ENCODE measurements around the gene FKRP.

FKRP gene

DNA sequence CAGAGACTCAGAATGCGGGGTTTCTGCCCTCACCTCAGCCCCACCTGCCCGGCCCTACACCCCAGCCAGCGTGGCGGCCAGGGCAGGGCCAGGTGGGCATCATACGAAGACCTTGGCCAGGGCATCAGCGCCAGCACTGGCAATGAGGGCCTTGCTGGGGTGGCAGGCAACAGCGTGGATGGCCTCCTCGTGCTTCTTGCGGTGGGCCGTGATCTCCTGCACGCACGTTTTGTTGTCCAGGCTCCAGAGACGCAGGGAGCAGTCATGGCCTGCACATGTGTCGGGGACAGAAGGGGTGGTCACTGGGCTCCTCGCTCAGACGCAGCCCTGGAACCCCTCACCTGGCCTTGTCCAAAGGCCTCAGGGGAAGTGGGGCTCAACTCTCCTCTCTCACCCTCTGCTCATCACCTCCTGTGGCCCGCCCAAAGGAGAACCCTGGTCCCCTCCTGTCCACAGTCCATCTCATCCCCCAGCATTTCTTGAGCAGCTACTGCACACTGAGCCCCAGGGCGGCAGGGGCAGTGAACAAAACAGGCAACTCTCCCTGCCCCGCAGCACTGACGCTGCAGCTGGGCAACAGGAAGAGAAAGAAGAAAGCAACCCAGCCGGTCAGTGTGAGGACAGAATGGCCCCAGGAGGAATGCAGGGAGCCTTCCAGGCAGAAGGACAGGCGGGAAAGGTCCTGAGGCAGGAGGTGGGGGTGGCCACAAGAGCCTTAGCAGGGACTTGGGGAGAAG, 25.2 kb upstream of the FKRP start:
- H3K27me3 ChIP-seq (ENCODE audit: insufficient read depth, low read length), result no peaks in the 10 kb centered on the region
- peaks cover 4% of the 10 kb centered on the region for H3K4me1 ChIP-seq (ENCODE audit: control insufficient read depth, insufficient read depth, low read length, unreplicated experiment)
- H2AFZ ChIP-seq (ENCODE audit: low read length, unreplicated experiment), result no peak overlapping the region
- H3K27ac ChIP-seq (ENCODE audit: low read depth, low read length), result no peak overlapping the region
- peaks cover 12% of the 10 kb centered on the region for H3K79me2 ChIP-seq (ENCODE audit: control insufficient read depth, insufficient read depth, low read length, unreplicated experiment)
- H3K36me3 ChIP-seq (ENCODE audit: insufficient read depth, low read length), result no peaks in the 10 kb centered on the region
- H3K4me3 ChIP-seq (ENCODE audit: low read depth, low read length), result no peak overlapping the region

DNA sequence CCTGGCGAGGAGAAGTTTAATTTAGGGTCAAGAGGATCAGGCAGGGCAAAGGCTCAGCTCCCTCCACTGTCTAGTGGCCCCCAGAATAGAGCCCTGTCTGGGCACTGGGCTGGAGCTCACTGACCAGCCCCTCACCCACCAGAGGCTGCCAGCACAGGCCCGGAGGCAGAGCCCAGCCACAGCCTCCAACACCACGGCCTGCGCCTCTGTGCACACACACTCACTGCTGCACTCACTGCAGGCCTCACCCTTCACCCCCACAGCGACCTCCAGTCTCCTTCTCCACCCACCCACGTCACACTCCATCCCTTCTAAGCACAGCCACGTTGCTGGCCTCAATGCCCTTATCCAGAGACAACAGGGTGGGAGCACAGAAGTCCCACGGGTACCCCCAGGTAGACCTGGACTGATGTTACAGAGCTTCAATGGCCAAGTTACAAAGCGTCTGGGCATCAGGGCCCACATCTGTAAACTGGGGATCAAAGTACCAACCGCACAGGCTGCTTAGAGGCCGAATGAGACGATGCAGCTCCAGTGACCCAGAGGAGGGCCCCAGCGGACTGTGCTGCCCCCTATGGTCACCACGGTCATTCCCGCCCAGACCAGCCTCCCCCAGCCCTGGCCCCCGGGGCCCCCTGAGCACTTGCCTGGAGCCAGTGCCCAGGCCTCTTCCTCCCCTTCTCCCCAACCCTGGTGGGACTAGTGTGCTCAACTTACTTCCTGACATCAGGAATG, 24.4 kb upstream of the FKRP start:
- Histone ChIP-seq H3K4me3 (ENCODE audit: low read depth, low read length) (no peak overlapping the region), H3K36me3 (ENCODE audit: insufficient read depth, low read length) (no peaks in the 10 kb centered on the region)

DNA sequence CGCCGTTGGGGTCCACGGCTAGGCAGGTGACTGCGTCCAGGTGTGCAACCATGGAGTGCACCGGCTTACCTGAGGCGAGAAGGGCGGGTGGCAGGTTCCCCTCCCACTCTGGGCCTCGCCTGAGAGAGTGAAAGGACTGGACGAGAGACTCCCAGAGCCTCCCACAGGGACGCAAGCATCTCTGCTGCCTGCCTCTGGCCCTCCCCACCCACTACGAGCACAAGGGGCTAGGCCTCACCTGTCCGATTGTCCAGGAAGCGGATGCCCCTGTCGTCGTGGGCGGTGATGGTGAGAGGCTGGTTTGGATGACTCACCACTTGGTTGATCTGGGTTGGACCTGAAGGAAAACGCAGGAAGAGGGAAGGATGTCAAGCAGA, 23.9 kb upstream of the FKRP start:
- Histone ChIP-seq H3K36me3 (ENCODE audit: insufficient read depth, low read length) (no peaks in the 10 kb centered on the region), H3K79me2 (ENCODE audit: control insufficient read depth, insufficient read depth, low read length, unreplicated experiment) (no peaks in the 10 kb centered on the region), H3K27me3 (ENCODE audit: insufficient read depth, low read length) (no peaks in the 10 kb centered on the region), H3K4me1 (ENCODE audit: control insufficient read depth, insufficient read depth, low read length, unreplicated experiment) (peaks cover 3% of the 10 kb centered on the region), H3K4me3 (ENCODE audit: low read depth, low read length) (no peak overlapping the region), H3K27ac (ENCODE audit: low read depth, low read length) (no peak overlapping the region), H2AFZ (ENCODE audit: low read length, unreplicated experiment) (no peak overlapping the region)

More for the DNA sequence above, 24.4 kb upstream of the FKRP start:
- no peak overlapping the region for H2AFZ ChIP-seq (ENCODE audit: low read length, unreplicated experiment)
- H3K4me1 ChIP-seq (ENCODE audit: control insufficient read depth, insufficient read depth, low read length, unreplicated experiment), result peaks cover 3% of the 10 kb centered on the region
- H3K27ac ChIP-seq (ENCODE audit: low read depth, low read length), result no peak overlapping the region
- peaks cover 4% of the 10 kb centered on the region for H3K79me2 ChIP-seq (ENCODE audit: control insufficient read depth, insufficient read depth, low read length, unreplicated experiment)
- H3K27me3 ChIP-seq (ENCODE audit: insufficient read depth, low read length), result no peaks in the 10 kb centered on the region

DNA sequence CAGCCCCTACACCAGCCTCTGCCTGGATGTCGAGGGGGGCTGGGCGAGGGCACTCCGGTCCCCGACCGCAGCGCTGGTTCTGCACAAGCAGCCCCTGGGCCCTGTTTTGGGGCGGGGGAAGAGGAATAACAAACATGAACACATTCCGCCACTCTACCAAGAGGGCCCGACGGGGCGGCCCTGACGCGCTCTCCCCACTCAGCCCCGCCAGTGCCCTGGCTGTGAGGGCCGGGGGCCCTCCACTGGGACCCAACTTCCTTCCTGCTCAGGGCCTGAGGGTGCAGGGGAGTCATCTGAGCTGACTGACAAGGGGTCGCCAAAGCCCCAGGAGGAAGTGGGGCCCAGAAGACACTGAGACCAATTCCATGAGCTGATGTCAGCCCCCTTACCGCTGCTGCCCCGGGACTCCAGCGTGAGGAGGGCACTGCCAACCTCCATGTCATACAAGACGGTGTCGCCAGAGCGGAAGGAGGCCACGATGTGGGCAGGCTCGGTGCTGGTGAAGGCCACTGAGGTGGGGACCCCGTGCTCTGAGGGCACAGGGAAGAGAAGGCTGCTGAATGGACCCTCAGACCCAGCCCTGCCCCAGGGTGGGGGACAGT, 23.3 kb upstream of the FKRP start:
- no peak overlapping the region for H3K4me3 ChIP-seq (ENCODE audit: low read depth, low read length)
- H3K27ac ChIP-seq (ENCODE audit: low read depth, low read length), result no peak overlapping the region
- no peaks in the 10 kb centered on the region for H3K79me2 ChIP-seq (ENCODE audit: control insufficient read depth, insufficient read depth, low read length, unreplicated experiment)
- peaks cover 3% of the 10 kb centered on the region for H3K4me1 ChIP-seq (ENCODE audit: control insufficient read depth, insufficient read depth, low read length, unreplicated experiment)
- no peak overlapping the region for H2AFZ ChIP-seq (ENCODE audit: low read length, unreplicated experiment)
- H3K27me3 ChIP-seq (ENCODE audit: insufficient read depth, low read length), result no peaks in the 10 kb centered on the region
- no peaks in the 10 kb centered on the region for H3K36me3 ChIP-seq (ENCODE audit: insufficient read depth, low read length)

DNA sequence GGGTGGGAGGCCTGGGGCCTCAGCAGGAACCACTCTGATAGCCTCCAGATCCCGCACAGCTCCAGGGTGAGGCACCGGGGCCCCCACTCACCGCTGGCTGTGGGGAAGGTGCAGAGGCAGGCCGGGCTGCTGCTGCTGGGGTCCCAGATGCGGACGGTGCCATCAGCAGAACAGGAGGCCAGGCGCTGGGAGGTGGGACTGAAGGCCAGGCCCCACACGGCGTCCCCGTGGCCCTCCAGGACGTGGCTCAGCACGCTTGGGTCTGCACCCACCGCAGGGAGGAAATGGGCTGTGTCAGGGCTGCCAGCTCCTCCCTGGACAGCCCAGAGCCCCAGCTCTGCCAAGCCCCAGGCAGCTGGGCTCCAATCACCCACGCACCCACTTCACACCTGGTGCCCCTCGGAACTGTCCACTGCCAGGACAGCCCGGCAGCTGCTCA, 22.8 kb upstream of the FKRP start:
- Histone ChIP-seq H2AFZ (ENCODE audit: low read length, unreplicated experiment) (no peak overlapping the region), H3K4me3 (ENCODE audit: low read depth, low read length) (no peak overlapping the region), H3K4me1 (ENCODE audit: control insufficient read depth, insufficient read depth, low read length, unreplicated experiment) (no peaks in the 10 kb centered on the region), H3K36me3 (ENCODE audit: insufficient read depth, low read length) (no peaks in the 10 kb centered on the region), H3K79me2 (ENCODE audit: control insufficient read depth, insufficient read depth, low read length, unreplicated experiment) (no peaks in the 10 kb centered on the region), H3K27ac (ENCODE audit: low read depth, low read length) (no peak overlapping the region), H3K27me3 (ENCODE audit: insufficient read depth, low read length) (no peaks in the 10 kb centered on the region)

DNA sequence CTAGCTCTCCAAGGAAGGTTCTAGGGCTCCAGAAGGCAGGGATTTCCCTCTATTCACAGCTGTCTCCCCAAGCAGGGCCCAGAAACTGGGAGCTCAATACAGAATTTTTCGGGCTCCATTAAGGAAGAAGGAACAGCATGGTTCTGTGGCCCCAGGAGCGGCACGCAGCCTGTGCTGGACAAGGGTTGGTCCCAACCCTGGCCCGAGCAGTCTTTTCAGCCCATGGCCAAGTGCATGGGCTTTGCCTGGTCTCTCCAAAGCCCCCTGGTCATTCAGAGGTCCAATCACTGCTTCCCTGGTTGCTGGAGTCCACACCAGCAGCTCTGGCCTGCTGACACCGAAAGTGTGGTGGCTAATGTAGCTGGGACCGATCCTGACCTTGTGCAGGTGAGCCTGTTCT, 22.4 kb upstream of the FKRP start:
- H3K27me3 ChIP-seq (ENCODE audit: insufficient read depth, low read length), result no peaks in the 10 kb centered on the region
- no peak overlapping the region for H3K27ac ChIP-seq (ENCODE audit: low read depth, low read length)
- H3K79me2 ChIP-seq (ENCODE audit: control insufficient read depth, insufficient read depth, low read length, unreplicated experiment), result peaks cover under 1% of the 10 kb centered on the region
- H3K4me3 ChIP-seq (ENCODE audit: low read depth, low read length), result no peak overlapping the region
- 0 out of 2 replicates have a peak, but pooled peaks cover 2% of the 10 kb centered on the region for H3K36me3 ChIP-seq (ENCODE audit: insufficient read depth, low read length)
- no peak overlapping the region for H2AFZ ChIP-seq (ENCODE audit: low read length, unreplicated experiment)
- H3K4me1 ChIP-seq (ENCODE audit: control insufficient read depth, insufficient read depth, low read length, unreplicated experiment), result no peaks in the 10 kb centered on the region

DNA sequence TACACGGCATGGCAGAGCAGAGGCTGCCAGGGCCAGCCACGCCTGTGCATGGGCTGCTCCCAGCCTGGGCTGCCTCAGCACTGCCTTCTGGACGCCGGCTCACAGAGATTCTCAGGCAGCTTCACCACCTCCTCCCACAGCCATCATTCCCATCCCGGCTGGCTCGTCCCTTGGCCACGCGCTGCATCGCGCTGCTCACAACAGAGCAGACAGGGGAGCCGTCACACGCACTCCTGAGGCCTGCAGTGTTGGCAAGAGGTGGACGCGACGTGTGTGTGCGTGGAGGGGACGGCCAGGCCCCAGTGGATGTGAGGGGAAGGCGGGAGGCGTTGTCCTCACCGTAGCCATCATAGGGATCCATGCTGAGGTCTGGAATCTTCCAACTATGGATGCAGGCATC, 21.4 kb upstream of the FKRP start:
- Histone ChIP-seq H3K4me1 (ENCODE audit: control insufficient read depth, insufficient read depth, low read length, unreplicated experiment) (no peaks in the 10 kb centered on the region), H3K27ac (ENCODE audit: low read depth, low read length) (no peak overlapping the region), H3K79me2 (ENCODE audit: control insufficient read depth, insufficient read depth, low read length, unreplicated experiment) (peaks cover 8% of the 10 kb centered on the region), H3K27me3 (ENCODE audit: insufficient read depth, low read length) (no peaks in the 10 kb centered on the region), H2AFZ (ENCODE audit: low read length, unreplicated experiment) (no peak overlapping the region), H3K4me3 (ENCODE audit: low read depth, low read length) (no peak overlapping the region), H3K36me3 (ENCODE audit: insufficient read depth, low read length) (0 out of 2 replicates have a peak, but pooled peaks cover 3% of the 10 kb centered on the region)

DNA sequence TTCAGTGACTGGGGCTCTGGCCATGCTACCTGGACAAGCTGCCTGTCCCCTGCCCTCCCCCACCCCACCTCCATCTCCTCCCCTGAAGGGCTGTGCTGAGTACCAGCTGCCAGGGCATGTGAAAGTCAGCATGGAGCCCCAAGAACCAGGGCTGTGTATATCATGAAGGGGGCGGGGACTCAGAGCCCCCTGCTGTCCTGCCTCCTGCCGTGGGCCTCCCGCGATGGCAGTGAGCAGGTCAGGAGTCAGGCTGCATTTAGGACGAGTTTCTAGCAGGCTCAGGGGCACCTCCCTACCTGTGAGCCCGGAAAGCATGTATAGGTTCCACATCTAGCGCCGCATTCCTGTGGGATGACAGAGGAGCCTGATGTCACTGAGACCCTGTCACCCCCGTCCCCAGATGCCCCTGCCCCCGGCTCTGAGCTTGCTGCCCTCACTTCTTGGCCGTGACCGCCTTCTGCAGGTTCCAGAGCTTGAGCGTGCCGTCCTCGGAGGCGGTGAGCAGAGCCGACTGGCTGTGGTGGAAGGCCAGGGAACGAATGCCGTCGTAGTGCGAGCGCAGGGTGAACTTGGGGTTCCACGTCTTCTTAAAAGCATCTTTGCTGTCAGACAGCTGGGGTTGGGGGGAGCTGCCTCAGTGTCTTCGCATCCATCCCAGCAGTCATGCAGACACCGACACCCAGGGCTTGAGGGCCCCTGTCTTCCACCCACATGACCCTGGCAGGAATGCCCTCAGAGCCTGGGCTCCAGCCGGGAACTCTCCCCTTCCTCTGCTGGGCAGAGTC, 20.6 kb upstream of the FKRP start:
- no peaks in the 10 kb centered on the region for H3K27me3 ChIP-seq (ENCODE audit: insufficient read depth, low read length)
- H2AFZ ChIP-seq (ENCODE audit: low read length, unreplicated experiment), result no peak overlapping the region
- no peaks in the 10 kb centered on the region for H3K4me1 ChIP-seq (ENCODE audit: control insufficient read depth, insufficient read depth, low read length, unreplicated experiment)
- peaks cover 9% of the 10 kb centered on the region for H3K79me2 ChIP-seq (ENCODE audit: control insufficient read depth, insufficient read depth, low read length, unreplicated experiment)
- H3K36me3 ChIP-seq (ENCODE audit: insufficient read depth, low read length), result 0 out of 2 replicates have a peak, but pooled peaks cover 3% of the 10 kb centered on the region
- H3K4me3 ChIP-seq (ENCODE audit: low read depth, low read length), result no peak overlapping the region
- no peak overlapping the region for H3K27ac ChIP-seq (ENCODE audit: low read depth, low read length)

DNA sequence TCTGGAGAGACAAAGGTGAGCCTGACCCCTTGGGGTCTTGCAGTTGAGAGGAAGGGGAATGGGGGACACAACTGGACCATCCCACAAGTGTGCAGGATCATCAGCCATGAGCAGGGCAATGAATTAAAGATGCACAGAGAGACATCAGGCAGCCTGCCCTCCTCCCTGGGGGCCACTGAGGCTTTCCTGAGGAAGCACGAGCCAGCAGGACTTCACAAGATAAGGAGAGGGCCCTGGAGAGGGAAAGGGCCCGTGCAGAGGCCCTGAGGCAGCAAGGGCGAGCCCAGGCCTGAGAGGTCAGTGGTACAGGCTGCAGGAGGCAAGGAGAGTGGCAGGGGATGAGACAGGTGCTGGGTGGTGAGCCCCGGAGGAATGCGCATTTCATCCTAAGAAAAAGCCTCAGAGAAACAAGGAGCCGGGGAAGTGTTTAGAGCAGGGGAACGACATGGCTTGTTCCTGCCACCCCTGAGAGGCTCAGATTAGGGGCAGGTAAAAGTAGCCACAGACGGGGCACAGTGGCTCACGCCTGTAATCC, 19.9 kb upstream of the FKRP start:
- Histone ChIP-seq H3K36me3 (ENCODE audit: insufficient read depth, low read length) (0 out of 2 replicates have a peak, but pooled peaks cover 3% of the 10 kb centered on the region), H3K27me3 (ENCODE audit: insufficient read depth, low read length) (no peaks in the 10 kb centered on the region), H3K27ac (ENCODE audit: low read depth, low read length) (no peak overlapping the region), H2AFZ (ENCODE audit: low read length, unreplicated experiment) (no peak overlapping the region), H3K79me2 (ENCODE audit: control insufficient read depth, insufficient read depth, low read length, unreplicated experiment) (peaks cover 11% of the 10 kb centered on the region), H3K4me1 (ENCODE audit: control insufficient read depth, insufficient read depth, low read length, unreplicated experiment) (peaks cover 6% of the 10 kb centered on the region), H3K4me3 (ENCODE audit: low read depth, low read length) (no peak overlapping the region)

DNA sequence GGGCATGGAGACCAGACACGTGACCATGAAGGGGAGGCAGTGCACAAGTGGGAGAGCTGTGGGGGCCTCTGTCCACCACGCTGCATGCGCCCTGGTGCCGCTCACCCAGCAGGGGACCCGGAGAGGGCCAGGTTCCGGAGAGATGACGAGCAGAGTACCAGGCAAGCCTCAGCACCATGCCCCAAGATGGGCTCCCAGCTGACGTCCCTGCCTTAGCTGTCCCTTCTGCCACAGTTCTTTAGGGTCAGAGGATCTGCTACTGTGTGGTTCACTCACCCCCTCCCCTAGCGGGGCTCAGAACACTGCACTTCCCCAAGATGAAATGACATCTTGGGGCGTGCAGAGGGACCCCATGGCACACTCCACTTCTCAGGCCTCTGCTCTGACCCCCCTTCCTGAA, 19.3 kb upstream of the FKRP start:
- peaks cover 11% of the 10 kb centered on the region for H3K79me2 ChIP-seq (ENCODE audit: control insufficient read depth, insufficient read depth, low read length, unreplicated experiment)
- H3K4me1 ChIP-seq (ENCODE audit: control insufficient read depth, insufficient read depth, low read length, unreplicated experiment), result peaks cover 12% of the 10 kb centered on the region
- H3K27me3 ChIP-seq (ENCODE audit: insufficient read depth, low read length), result no peaks in the 10 kb centered on the region
- 0 out of 2 replicates have a peak, but pooled peaks cover 3% of the 10 kb centered on the region for H3K36me3 ChIP-seq (ENCODE audit: insufficient read depth, low read length)
- no peak overlapping the region for H3K27ac ChIP-seq (ENCODE audit: low read depth, low read length)
- H3K4me3 ChIP-seq (ENCODE audit: low read depth, low read length), result no peak overlapping the region
- no peak overlapping the region for H2AFZ ChIP-seq (ENCODE audit: low read length, unreplicated experiment)
